NT2/D1 (cell line): ENCODE measurements around the gene RASSF1.

Experiments used
- DNase-seq: peaks from one replicate; pipeline ENCODE4 v3.0.0-alpha.2; 2011; ENCODE audit warnings: low read depth, low spot score
- H3K27me3 ChIP-seq: 2 replicates; pipeline ENCODE4 v1.6.0; 2011; ENCODE audit warnings: mild to moderate bottlenecking; ENCODE audit not compliant: insufficient read length, insufficient read depth
- H3K36me3 ChIP-seq: 2 replicates; pipeline ENCODE4 v1.6.1; 2011; ENCODE audit warnings: mild to moderate bottlenecking, low read length, mixed read lengths; ENCODE audit not compliant: insufficient read depth, insufficient read length
- H3K4me1 ChIP-seq: 2 replicates; pipeline ENCODE4 v1.5.1; 2011; ENCODE audit not compliant: insufficient read depth, insufficient read length
- H3K4me3 ChIP-seq: 2 replicates; pipeline ENCODE4 v1.5.1; 2011; ENCODE audit warnings: low read depth; ENCODE audit not compliant: insufficient read length
- H3K9ac ChIP-seq: 2 replicates; pipeline ENCODE4 v1.6.0; 2011; ENCODE audit warnings: low read depth; ENCODE audit not compliant: insufficient read length
- H3K9me3 ChIP-seq: 2 replicates; pipeline ENCODE4 v1.5.1; 2011; ENCODE audit warnings: mild to moderate bottlenecking, low read length; ENCODE audit not compliant: insufficient read depth
- SUZ12 ChIP-seq: IDR thresholded peaks from 2 replicates; pipeline ENCODE4 v1.6.1; 2011; ENCODE audit not compliant: insufficient read length, insufficient read depth; ENCODE audit errors: extremely low read depth
- YY1 ChIP-seq: IDR thresholded peaks from 2 replicates; pipeline ENCODE4 v1.6.1; 2011; ENCODE audit not compliant: insufficient read length, insufficient read depth
- ZNF274 ChIP-seq: IDR thresholded peaks from 2 replicates; pipeline ENCODE4 v1.6.1; 2011; ENCODE audit warnings: mild to moderate bottlenecking, low read depth, low read length

The RASSF1 gene

GRCh38 chr3:50381383-50381782 is 40.7 kb upstream of the RASSF1 start:
- TF ChIP-seq SUZ12 (no peak), YY1 (no peak), ZNF274 (no peak)

DNA sequence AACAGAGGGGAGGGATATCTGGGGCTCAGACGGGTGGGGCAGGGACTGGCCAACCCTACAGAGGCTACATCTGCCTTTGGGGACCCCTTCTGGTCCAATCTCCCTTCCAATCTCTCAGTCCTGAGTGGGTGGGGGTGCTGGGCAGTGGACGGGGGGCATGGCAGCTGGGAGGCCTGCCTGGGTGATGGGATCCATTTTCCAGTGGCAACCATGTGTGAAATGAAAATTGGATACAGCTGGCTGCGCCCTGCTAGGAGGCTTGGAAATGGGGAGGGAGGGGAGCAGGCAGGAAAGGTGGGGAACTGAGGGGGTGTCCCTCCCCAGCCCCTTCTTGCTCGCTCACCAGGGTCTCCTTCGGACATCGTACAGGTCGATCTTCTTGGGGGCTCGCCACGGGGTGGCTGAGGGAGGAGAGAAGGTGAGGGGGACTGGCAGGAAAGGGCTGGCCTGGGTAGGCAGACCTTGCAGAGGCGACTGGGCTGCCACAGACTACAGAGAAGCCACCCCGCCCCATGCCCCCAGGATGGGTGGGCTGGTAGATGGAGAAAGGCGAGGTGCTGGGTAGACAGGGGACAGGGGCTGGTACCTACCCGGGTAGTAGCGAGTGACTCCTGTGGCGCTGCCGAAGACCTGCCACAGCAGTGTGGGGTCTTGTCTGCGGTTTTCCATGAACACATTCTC is 39.9 kb upstream of the RASSF1 start:
- Histone ChIP-seq H3K4me3 (no peak overlapping the region), H3K9ac (no peak overlapping the region), H3K4me1 (peaks cover 6% of the 10 kb centered on the region), H3K27me3 (no peaks in the 10 kb centered on the region), H3K9me3 (no peaks in the 10 kb centered on the region), H3K36me3 (no peaks in the 10 kb centered on the region)
- TF ChIP-seq YY1 (no peak), ZNF274 (no peak), SUZ12 (no peak)
- DNase-seq = no peak

More at GRCh38 chr3:50381383-50381782, 40.7 kb upstream of the RASSF1 start:
- H3K9ac ChIP-seq = no peak overlapping the region
- DNase-seq = no peak
- H3K9me3 ChIP-seq = no peaks in the 10 kb centered on the region
- no peak overlapping the region for H3K4me3 ChIP-seq
- no peaks in the 10 kb centered on the region for H3K36me3 ChIP-seq
- H3K4me1 ChIP-seq = peaks cover 6% of the 10 kb centered on the region
- H3K27me3 ChIP-seq = no peaks in the 10 kb centered on the region

DNA sequence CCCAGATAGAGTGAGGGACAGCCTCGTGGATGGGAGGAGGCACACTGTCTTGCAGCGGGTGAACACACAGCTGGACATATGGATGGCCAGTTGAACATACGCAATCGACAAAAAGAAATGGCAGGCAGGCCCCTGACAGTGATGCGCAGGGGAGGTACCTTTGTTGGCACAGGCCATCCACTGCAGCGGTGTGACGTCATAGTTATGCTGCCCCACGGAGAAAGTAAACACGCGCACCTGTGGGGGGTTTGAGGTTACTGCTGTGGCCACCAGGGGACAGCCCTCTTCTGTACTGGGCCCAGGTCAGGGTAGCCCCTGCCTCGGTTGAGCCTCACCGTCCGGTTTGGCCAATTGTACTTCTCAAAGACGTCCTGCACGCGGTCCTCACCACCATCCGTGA is 38.1 kb upstream of the RASSF1 start:
- no peak for TF ChIP-seq ZNF274
- TF ChIP-seq YY1 = no peak
- no peak for TF ChIP-seq SUZ12
- H3K27me3 ChIP-seq = no peaks in the 10 kb centered on the region
- H3K36me3 ChIP-seq = no peaks in the 10 kb centered on the region
- no peak overlapping the region for H3K9ac ChIP-seq
- no peak for DNase-seq
- H3K4me1 ChIP-seq = peaks cover 15% of the 10 kb centered on the region
- H3K9me3 ChIP-seq = no peaks in the 10 kb centered on the region
- no peak overlapping the region for H3K4me3 ChIP-seq

- H3K4me3 ChIP-seq = no peak overlapping the region
- H3K9me3 ChIP-seq = no peaks in the 10 kb centered on the region
- H3K36me3 ChIP-seq = no peaks in the 10 kb centered on the region
- TF ChIP-seq SUZ12 = no peak
- TF ChIP-seq YY1 = no peak
- TF ChIP-seq ZNF274 = no peak
- DNase-seq = no peak
- H3K9ac ChIP-seq = no peak overlapping the region
- peaks cover 15% of the 10 kb centered on the region for H3K4me1 ChIP-seq
- no peaks in the 10 kb centered on the region for H3K27me3 ChIP-seq
These were observed 37.4 kb upstream of the RASSF1 start for GRCh38 chr3:50378024-50378423.

- Histone ChIP-seq H3K4me1 (peaks cover 29% of the 10 kb centered on the region), H3K9me3 (no peaks in the 10 kb centered on the region), H3K27me3 (no peaks in the 10 kb centered on the region), H3K4me3 (no peak overlapping the region), H3K36me3 (no peaks in the 10 kb centered on the region), H3K9ac (peak overlapping the region; percentile 36)
- DNase-seq = no peak
- TF ChIP-seq SUZ12 (no peak), YY1 (no peak), ZNF274 (no peak)
These were observed 34.8 kb upstream of the RASSF1 start for GRCh38 chr3:50375258-50375931.

- no peaks in the 10 kb centered on the region for H3K36me3 ChIP-seq
- H3K27me3 ChIP-seq = no peaks in the 10 kb centered on the region
- H3K4me1 ChIP-seq = peaks cover 29% of the 10 kb centered on the region
- no peak overlapping the region for H3K4me3 ChIP-seq
- H3K9me3 ChIP-seq = no peaks in the 10 kb centered on the region
- TF ChIP-seq ZNF274 (no peak), SUZ12 (no peak), YY1 (no peak)
- DNase-seq = no peak
- H3K9ac ChIP-seq = peak overlapping the region; percentile 36
These were observed 34.0 kb upstream of the RASSF1 start for GRCh38 chr3:50374363-50375257.
